CD8-positive, alpha-beta memory T cell (primary cell): ENCODE data around the gene TSPAN1. TPM values are rescaled to one million over a fixed set of nuclear protein-coding genes. Genes with fewer than 3 reads are reported as not detected.

Experiments used
- CTCF ChIA-PET: fragments of 350-600 bp; sonication (Branson Sonifier 250); formaldehyde crosslinking; loops from one replicate; lab custom pipeline; 2021; ENCODE audit warnings: antibody characterized with exemption; lab: Charles Lee
- POLR2A ChIA-PET: fragments of 350-600 bp; sonication (Branson Sonifier 250); formaldehyde crosslinking; loops from one replicate; lab custom pipeline; 2021; ENCODE audit warnings: antibody characterized with exemption; lab: Charles Lee
- DNase-seq, 5 donors: peaks; one replicate each; pipeline versions ENCODE4 v3.0.0 to v3.0.0-alpha.2; 2020 to 2022; ENCODE audit warnings: mixed read lengths in 1 of 5
- H3K27ac ChIP-seq: one replicate; pipeline ENCODE4 v1.7.0; 2013; ENCODE audit warnings: low read depth, mild to moderate bottlenecking, low read length, moderate library complexity
- H3K27me3 ChIP-seq: 2 replicates; pipeline ENCODE4 v1.7.0; 2013; ENCODE audit warnings: low read length, mild to moderate bottlenecking; ENCODE audit not compliant: insufficient read depth, poor library complexity, severe bottlenecking
- H3K36me3 ChIP-seq: 2 replicates; pipeline ENCODE4 v1.7.0; 2013; ENCODE audit warnings: mild to moderate bottlenecking, low read length, moderate library complexity; ENCODE audit not compliant: insufficient read depth
- H3K4me1 ChIP-seq: 2 replicates; pipeline ENCODE4 v1.7.0; 2013; ENCODE audit warnings: mild to moderate bottlenecking, low read length, moderate library complexity; ENCODE audit not compliant: insufficient read depth
- H3K4me3 ChIP-seq: 2 replicates; pipeline ENCODE4 v1.7.0; 2013; ENCODE audit warnings: mild to moderate bottlenecking, low read length
- H3K9me3 ChIP-seq: 2 replicates; pipeline ENCODE4 v1.7.0; 2013; ENCODE audit warnings: mild to moderate bottlenecking, low read length
- H3K27ac Mint-ChIP-seq, 8 donors: one replicate each; pipeline ENCODE4 v1.8.0; 2020 to 2021; ENCODE audit warnings: mixed read lengths in 8 of 8, mild to moderate bottlenecking in 6 of 8, inconsistent platforms in 3 of 8, moderate library complexity in 3 of 8
- H3K27me3 Mint-ChIP-seq, 2 donors: one replicate each; pipeline ENCODE4 v1.8.0; 2020 to 2021; ENCODE audit warnings: mixed read lengths in 2 of 2, mild to moderate bottlenecking in 1 of 2, moderate library complexity in 1 of 2
- H3K36me3 Mint-ChIP-seq, 3 donors: one replicate each; pipeline ENCODE4 v1.8.0; 2020 to 2021; ENCODE audit warnings: mixed read lengths in 3 of 3, inconsistent platforms in 1 of 3, mild to moderate bottlenecking in 1 of 3
- H3K4me1 Mint-ChIP-seq, 3 donors: one replicate each; pipeline ENCODE4 v1.8.0; 2020 to 2021; ENCODE audit warnings: mixed read lengths in 3 of 3, inconsistent platforms in 1 of 3, mild to moderate bottlenecking in 1 of 3
- H3K4me3 Mint-ChIP-seq, 7 donors: one replicate each; pipeline ENCODE4 v1.8.0; 2020 to 2021; ENCODE audit warnings: mixed read lengths in 7 of 7, mild to moderate bottlenecking in 6 of 7, moderate library complexity in 4 of 7, inconsistent platforms in 2 of 7
- H3K9me3 Mint-ChIP-seq, 5 donors: one replicate each; pipeline ENCODE4 v1.8.0; 2020 to 2022; ENCODE audit warnings: mixed read lengths in 5 of 5, mild to moderate bottlenecking in 3 of 5, moderate library complexity in 2 of 5, inconsistent platforms in 1 of 5
- polyA plus RNA-seq: library from polyadenylated mRNA; unstranded; fragments of 300-500 nt; fragmentation: Illumina TruSeq; gene quantifications from one replicate; pipeline ENCODE4 v1.2.3, GENCODE V29; 2021
- total RNA-seq, 2 experiments: library from RNA; stranded (reverse); gene quantifications; one replicate each; pipeline ENCODE4 v1.2.3, GENCODE V29; 2021

The TSPAN1 gene
- total and polyA plus RNA-seq, 3 experiments from 2014 or later = not detected

GRCh38 chr1:46199233-46199749, 24.4 kb downstream of the TSPAN1 start:
- Histone ChIP-seq H3K27ac (no peak overlapping the region), H3K27me3 (no peaks in the 10 kb centered on the region), H3K4me3 (no peak overlapping the region), H3K9me3 (no peaks in the 10 kb centered on the region), H3K4me1 (peaks cover 39% of the 10 kb centered on the region), H3K36me3 (peaks cover 6% of the 10 kb centered on the region)
- Mint-ChIP-seq H3K36me3 (peaks cover 0 to 23% (median 3%) of the 10 kb centered on the region in 3 donors), H3K4me3 (peak overlapping the region; percentile 52 to 87 (median 70)), H3K4me1 (peaks cover 26 to 46% (median 34%) of the 10 kb centered on the region in 3 donors), H3K9me3 (no peaks in the 10 kb centered on the region), H3K27ac (peak overlapping the region in 4 of 8 donors; percentile 12 to 88 (median 69)), H3K27me3 (peaks cover 0 to 2% of the 10 kb centered on the region in 2 donors)
- ChIA-PET POLR2A (interaction anchor here (1.7 kb wide), 1 partner anchor 48 kb away, joined by 5 read pairs; the partner anchor contains the start of gene RAD54L), CTCF (interaction anchor here (0.9 kb wide), 1 partner anchor 46 kb away, joined by 3 read pairs; no protein-coding TSS in a partner anchor)
- DNase-seq = no peak

GRCh38 chr1:46203738-46204405, 29.0 kb downstream of the TSPAN1 start:
- Mint-ChIP-seq H3K4me3 (peak overlapping the region; percentile 28 to 85 (median 72)), H3K27me3 (peaks cover 0 to 2% of the 10 kb centered on the region in 2 donors), H3K27ac (peak overlapping the region in 2 of 8 donors; percentile 6 to 52), H3K36me3 (no peaks in the 10 kb centered on the region), H3K9me3 (no peaks in the 10 kb centered on the region), H3K4me1 (peaks cover 11 to 20% (median 13%) of the 10 kb centered on the region in 3 donors)
- no peaks in the 10 kb centered on the region for H3K36me3 ChIP-seq
- no peak overlapping the region for H3K27ac ChIP-seq
- no peaks in the 10 kb centered on the region for H3K9me3 ChIP-seq
- no peaks in the 10 kb centered on the region for H3K27me3 ChIP-seq
- DNase-seq = no peak
- H3K4me1 ChIP-seq = peaks cover 20% of the 10 kb centered on the region
- peak overlapping the region; percentile 65 for H3K4me3 ChIP-seq
- CTCF ChIA-PET = interaction anchor here (1.3 kb wide), 1 partner anchor 20 kb away, joined by 5 read pairs; no protein-coding TSS in a partner anchor
- POLR2A ChIA-PET = no interaction called here

DNA sequence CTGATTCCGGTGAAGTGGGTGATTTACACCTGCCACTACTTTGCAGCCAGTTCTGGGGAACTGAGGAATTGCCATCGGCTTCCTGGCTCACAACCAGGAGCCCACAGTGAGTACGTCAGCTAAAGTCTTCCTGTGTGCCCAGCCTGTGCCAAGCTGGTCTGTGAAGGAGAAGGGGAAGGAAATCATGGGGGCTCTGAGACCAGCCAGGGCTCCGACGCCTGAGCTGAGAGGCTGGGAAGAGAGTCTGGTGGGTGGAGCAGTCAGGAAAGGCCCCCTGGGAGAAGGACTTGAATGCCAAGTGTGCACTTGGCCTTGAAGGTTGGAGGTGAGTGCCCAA, 29.5 kb downstream of the TSPAN1 start:
- Histone ChIP-seq H3K4me3 (no peak overlapping the region), H3K27ac (no peak overlapping the region), H3K27me3 (no peaks in the 10 kb centered on the region), H3K9me3 (no peaks in the 10 kb centered on the region), H3K36me3 (no peaks in the 10 kb centered on the region), H3K4me1 (peaks cover 15% of the 10 kb centered on the region)
- Mint-ChIP-seq H3K4me3 (peak overlapping the region in 5 of 7 donors; percentile 22 to 85 (median 72)), H3K36me3 (no peaks in the 10 kb centered on the region), H3K4me1 (peaks cover 6 to 17% (median 10%) of the 10 kb centered on the region in 3 donors), H3K27ac (no peak overlapping the region), H3K9me3 (no peaks in the 10 kb centered on the region), H3K27me3 (peaks cover 0 to 2% of the 10 kb centered on the region in 2 donors)
- CTCF ChIA-PET = interaction anchor here (1.3 to 1.4 kb wide), 2 partner anchors 19 kb away, joined by 5 to 7 read pairs; no protein-coding TSS in a partner anchor
- POLR2A ChIA-PET = no interaction called here
- DNase-seq = no peak

GRCh38 chr1:46205141-46205540, 30.3 kb downstream of the TSPAN1 start:
- no peaks in the 10 kb centered on the region for H3K27me3 ChIP-seq
- no peak overlapping the region for H3K27ac ChIP-seq
- no peak overlapping the region for H3K4me3 ChIP-seq
- peaks cover 12% of the 10 kb centered on the region for H3K4me1 ChIP-seq
- no peak overlapping the region for H3K27ac Mint-ChIP-seq
- CTCF ChIA-PET = interaction anchor here (1.4 kb wide), 1 partner anchor 19 kb away, joined by 7 read pairs; no protein-coding TSS in a partner anchor
- POLR2A ChIA-PET = no interaction called here
- no peaks in the 10 kb centered on the region for H3K9me3 ChIP-seq
- H3K36me3 ChIP-seq = no peaks in the 10 kb centered on the region
- H3K36me3 Mint-ChIP-seq = no peaks in the 10 kb centered on the region
- peaks cover 0 to 2% of the 10 kb centered on the region in 2 donors for H3K27me3 Mint-ChIP-seq
- peaks cover 6 to 16% (median 8%) of the 10 kb centered on the region in 3 donors for H3K4me1 Mint-ChIP-seq
- no peak for DNase-seq
- no peaks in the 10 kb centered on the region for H3K9me3 Mint-ChIP-seq
- peak overlapping the region in 1 of 7 donors; percentile 50 for H3K4me3 Mint-ChIP-seq

DNA sequence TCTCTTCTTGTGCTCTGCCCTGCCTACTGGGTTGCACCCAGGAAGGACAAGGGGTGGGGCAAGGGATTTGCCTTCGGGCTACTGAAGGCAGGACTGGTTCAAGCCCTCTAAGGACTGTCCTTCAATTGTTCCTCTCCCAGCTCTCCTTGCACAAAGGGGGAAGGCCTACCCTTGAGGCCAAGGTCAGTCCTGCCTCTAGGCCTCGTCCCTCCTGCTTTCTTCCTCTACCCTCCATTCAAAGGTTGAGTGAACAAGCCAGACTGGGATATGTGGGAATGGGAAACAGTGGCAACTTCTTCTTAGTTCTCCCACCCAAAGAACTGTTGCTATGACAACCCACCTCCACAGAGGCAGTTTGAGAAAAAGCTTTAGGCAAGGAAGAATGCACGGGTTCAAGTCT, 30.9 kb downstream of the TSPAN1 start:
- Histone ChIP-seq H3K4me3 (no peak overlapping the region), H3K9me3 (no peaks in the 10 kb centered on the region), H3K27ac (no peak overlapping the region), H3K27me3 (no peaks in the 10 kb centered on the region), H3K4me1 (peaks cover 12% of the 10 kb centered on the region), H3K36me3 (no peaks in the 10 kb centered on the region)
- Mint-ChIP-seq H3K4me3 (peak overlapping the region in 1 of 7 donors; percentile 50), H3K36me3 (no peaks in the 10 kb centered on the region), H3K27ac (no peak overlapping the region), H3K27me3 (no peaks in the 10 kb centered on the region), H3K9me3 (no peaks in the 10 kb centered on the region), H3K4me1 (peaks cover 6 to 16% (median 6%) of the 10 kb centered on the region in 3 donors)
- peak in 1 of 5 donors; percentile 22 for DNase-seq
- ChIA-PET POLR2A (no interaction called here), CTCF (interaction anchor here (1.4 kb wide), 1 partner anchor 18 kb away, joined by 7 read pairs; no protein-coding TSS in a partner anchor)

GRCh38 chr1:46206399-46206798, 31.5 kb downstream of the TSPAN1 start:
- Mint-ChIP-seq H3K4me3 (no peak overlapping the region), H3K9me3 (no peaks in the 10 kb centered on the region), H3K36me3 (no peaks in the 10 kb centered on the region), H3K27me3 (no peaks in the 10 kb centered on the region), H3K4me1 (peaks cover 6 to 16% (median 6%) of the 10 kb centered on the region in 3 donors), H3K27ac (peak overlapping the region in 3 of 8 donors; percentile 27 to 60 (median 37))
- Histone ChIP-seq H3K27me3 (no peaks in the 10 kb centered on the region), H3K4me3 (no peak overlapping the region), H3K9me3 (no peaks in the 10 kb centered on the region), H3K36me3 (no peaks in the 10 kb centered on the region), H3K4me1 (peaks cover 12% of the 10 kb centered on the region), H3K27ac (no peak overlapping the region)
- ChIA-PET CTCF (no interaction called here), POLR2A (no interaction called here)
- no peak for DNase-seq

GRCh38 chr1:46210561-46210960, 35.7 kb downstream of the TSPAN1 start:
- no peak overlapping the region for H3K27ac ChIP-seq
- Mint-ChIP-seq H3K4me3 (no peak overlapping the region), H3K36me3 (no peaks in the 10 kb centered on the region), H3K4me1 (no peaks in the 10 kb centered on the region), H3K27ac (no peak overlapping the region), H3K9me3 (no peaks in the 10 kb centered on the region), H3K27me3 (no peaks in the 10 kb centered on the region)
- ChIA-PET POLR2A (no interaction called here), CTCF (interaction anchor here (1.3 kb wide), 1 partner anchor 13 kb away, joined by 7 read pairs; no protein-coding TSS in a partner anchor)
- H3K4me3 ChIP-seq = no peak overlapping the region
- no peaks in the 10 kb centered on the region for H3K9me3 ChIP-seq
- H3K4me1 ChIP-seq = no peaks in the 10 kb centered on the region
- H3K36me3 ChIP-seq = no peaks in the 10 kb centered on the region
- no peak for DNase-seq
- no peaks in the 10 kb centered on the region for H3K27me3 ChIP-seq

GRCh38 chr1:46211051-46211450, 36.2 kb downstream of the TSPAN1 start:
- CTCF ChIA-PET = no interaction called here
- Mint-ChIP-seq H3K4me3 (no peak overlapping the region), H3K36me3 (no peaks in the 10 kb centered on the region), H3K4me1 (no peaks in the 10 kb centered on the region), H3K27ac (peak overlapping the region in 1 of 8 donors; percentile 60), H3K9me3 (no peaks in the 10 kb centered on the region), H3K27me3 (no peaks in the 10 kb centered on the region)
- Histone ChIP-seq H3K36me3 (no peaks in the 10 kb centered on the region), H3K9me3 (no peaks in the 10 kb centered on the region), H3K27me3 (no peaks in the 10 kb centered on the region), H3K4me3 (no peak overlapping the region), H3K4me1 (no peaks in the 10 kb centered on the region), H3K27ac (no peak overlapping the region)
- DNase-seq = no peak
- POLR2A ChIA-PET = no interaction called here
